Uterus (tissue), 2 donors: ENCODE data around the gene GUCY2F.

Source experiments
- CTCF ChIP-seq, 4 experiments: fragments of 200-600 bp in 2 of 4; fragments of 450-650 bp in 2 of 4; sonication (generic) in 2 of 4; IDR thresholded peaks; one replicate each; pipeline ENCODE4 v1.5.1; 2016 to 2019; ENCODE audit warnings: antibody characterized with exemption in 4 of 4, mild to moderate bottlenecking in 2 of 4, moderate library complexity in 1 of 4
- POLR2A ChIP-seq, 2 donors: fragments of 450-650 bp; IDR thresholded peaks; one replicate each; pipeline ENCODE4 v1.6.1; 2016; ENCODE audit warnings: antibody characterized with exemption in 2 of 2, mild to moderate bottlenecking in 1 of 2, moderate library complexity in 1 of 2

GRCh38 chrX:109399831-109400230, 82.1 kb downstream of the GUCY2F start:
- TF ChIP-seq CTCF (IDR thresholded peaks at IDR 0.05) (no peak), POLR2A (IDR thresholded peaks at IDR 0.05) (no peak)
